ENCODE measurements around the gene GPRC5C.

The GPRC5C gene

DNA sequence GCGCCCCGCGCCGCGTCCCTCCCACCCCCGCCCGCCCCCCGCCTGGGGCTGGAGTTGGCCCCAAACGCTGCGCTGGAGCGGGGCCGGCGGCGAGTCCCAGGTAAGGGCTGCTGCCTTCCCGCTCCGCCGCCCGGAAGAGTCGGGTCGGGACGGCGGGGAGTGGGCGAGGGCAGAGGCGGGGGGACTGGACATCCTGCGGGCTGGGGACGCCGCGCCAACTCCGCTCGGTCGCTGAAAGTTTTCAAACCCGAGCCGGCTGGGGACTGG, 469 bp downstream of the GPRC5C start:
- in situ Hi-C loops (cut with HindIII; ENCODE audit: low sequenced_read_pairs) = no loop called here

- in situ Hi-C loops (cut with HindIII; ENCODE audit: low sequenced_read_pairs) = no loop called here
Measured at GRCh38 chr17:74432766-74433391, 991 bp downstream of the GPRC5C start.

DNA sequence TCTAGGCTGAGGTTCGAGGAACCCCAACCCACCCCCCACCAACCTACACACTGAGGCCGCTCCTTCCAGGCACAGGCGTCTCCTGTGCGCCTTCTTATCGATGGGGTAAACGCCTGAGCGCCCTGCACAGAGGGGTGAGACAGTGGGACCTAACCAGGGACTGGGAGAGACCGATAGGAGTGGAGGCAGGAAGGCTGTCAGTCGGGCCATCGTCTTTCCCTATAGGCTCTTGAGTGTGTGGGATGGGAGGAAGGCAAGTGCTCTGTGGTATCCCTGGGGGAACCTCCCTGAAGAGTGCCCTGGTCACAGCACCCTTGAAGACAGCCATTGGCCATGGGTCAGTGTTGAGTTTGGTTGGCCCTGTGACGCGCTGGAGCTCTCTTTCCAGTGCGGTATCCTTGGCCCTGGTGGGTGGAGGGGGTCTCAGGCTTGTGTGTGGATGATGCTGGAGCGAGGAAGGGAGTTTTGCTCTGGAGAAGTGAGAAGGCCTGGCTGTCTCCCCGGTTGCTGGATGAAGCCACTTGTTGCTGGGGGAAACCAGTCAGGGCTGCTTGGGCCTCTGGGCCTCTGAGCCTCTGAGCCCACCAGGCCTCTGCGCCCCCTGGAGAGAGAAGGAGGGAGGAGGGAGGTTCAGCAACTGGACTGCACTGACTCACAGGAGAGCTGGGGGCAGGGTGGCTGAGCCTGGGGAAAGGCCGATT, 1.7 kb downstream of the GPRC5C start:
- in situ Hi-C loops (cut with HindIII; ENCODE audit: low sequenced_read_pairs) = no loop called here

GRCh38 chr17:74435775-74436359, 4.0 kb downstream of the GPRC5C start:
- in situ Hi-C loops (cut with HindIII; ENCODE audit: low sequenced_read_pairs) = no loop called here

DNA sequence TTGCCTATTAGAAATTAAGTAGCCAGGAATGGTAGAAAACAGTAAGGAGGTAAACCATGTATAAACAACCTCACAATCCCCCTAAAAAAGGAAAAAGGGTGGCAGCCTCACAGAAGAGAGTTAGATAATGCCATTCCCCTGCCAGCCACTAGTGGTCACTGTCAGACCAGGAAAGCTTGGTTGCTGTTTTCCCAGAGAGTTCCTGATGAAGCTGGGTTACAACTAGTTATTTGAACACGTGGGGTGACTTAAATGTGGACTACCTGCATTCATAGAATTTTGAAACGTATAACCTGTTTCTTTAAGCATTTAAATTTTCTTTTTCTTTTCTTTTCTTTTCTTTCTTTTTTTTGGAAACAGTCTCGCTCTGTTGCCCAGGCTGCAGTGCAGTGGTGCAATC, 5.8 kb downstream of the GPRC5C start:
- in situ Hi-C loops (cut with HindIII; ENCODE audit: low sequenced_read_pairs) = no loop called here

- in situ Hi-C loops (cut with HindIII; ENCODE audit: low sequenced_read_pairs) = loop anchor here (5.0 kb wide), 1 partner anchor 42 kb away; no protein-coding TSS in a partner anchor
Measured at GRCh38 chr17:74439691-74440567, 8.0 kb downstream of the GPRC5C start.

DNA sequence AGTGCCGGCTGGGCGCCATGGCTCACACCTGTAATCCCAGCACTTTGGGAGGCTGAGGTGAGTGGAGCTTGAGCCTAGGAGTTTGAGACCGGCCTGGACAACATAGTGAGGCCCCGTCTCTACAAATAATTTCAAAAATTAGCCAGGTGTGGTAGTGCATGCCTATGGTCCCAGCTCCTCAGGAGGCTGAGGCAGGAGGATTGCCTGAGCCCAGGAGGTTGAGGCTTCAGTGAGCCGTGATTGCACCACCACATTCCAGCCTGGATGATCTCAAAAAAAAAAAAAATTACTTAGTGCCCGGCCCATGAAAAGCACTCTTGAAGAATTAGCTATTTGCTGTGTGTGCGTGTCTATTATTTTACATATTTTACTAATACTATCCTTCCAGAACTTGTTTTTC, 9.6 kb downstream of the GPRC5C start:
- in situ Hi-C loops (cut with HindIII; ENCODE audit: low sequenced_read_pairs) = loop anchor here (5.0 kb wide), 1 partner anchor 41 kb away; no protein-coding TSS in a partner anchor

DNA sequence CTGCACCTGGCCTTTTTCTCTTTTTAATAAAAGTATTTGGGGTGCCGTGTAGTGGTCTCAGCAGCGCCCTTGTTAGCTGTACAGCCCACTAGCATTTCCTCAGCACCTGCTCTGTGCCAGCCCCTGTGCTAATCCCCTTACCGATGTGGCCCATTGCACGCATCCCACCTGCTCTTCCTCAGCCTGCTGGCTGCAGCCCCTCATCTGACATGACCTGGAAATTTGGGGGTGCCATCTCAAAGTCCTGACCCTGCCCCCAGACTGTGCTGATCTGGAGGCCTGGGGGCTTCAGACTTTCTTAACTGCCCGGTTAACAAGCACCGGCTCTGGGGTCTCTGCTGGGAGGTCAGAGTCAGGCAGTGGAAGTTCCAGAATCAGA, 10.4 kb downstream of the GPRC5C start:
- in situ Hi-C loops (cut with HindIII; ENCODE audit: low sequenced_read_pairs) = loop anchor here (5.0 kb wide), 1 partner anchor 40 kb away; no protein-coding TSS in a partner anchor

- in situ Hi-C loops (cut with HindIII; ENCODE audit: low sequenced_read_pairs) = loop anchor here (5.0 kb wide), 1 partner anchor 39 kb away; no protein-coding TSS in a partner anchor
Measured at GRCh38 chr17:74442670-74443515, 11.0 kb downstream of the GPRC5C start.

DNA sequence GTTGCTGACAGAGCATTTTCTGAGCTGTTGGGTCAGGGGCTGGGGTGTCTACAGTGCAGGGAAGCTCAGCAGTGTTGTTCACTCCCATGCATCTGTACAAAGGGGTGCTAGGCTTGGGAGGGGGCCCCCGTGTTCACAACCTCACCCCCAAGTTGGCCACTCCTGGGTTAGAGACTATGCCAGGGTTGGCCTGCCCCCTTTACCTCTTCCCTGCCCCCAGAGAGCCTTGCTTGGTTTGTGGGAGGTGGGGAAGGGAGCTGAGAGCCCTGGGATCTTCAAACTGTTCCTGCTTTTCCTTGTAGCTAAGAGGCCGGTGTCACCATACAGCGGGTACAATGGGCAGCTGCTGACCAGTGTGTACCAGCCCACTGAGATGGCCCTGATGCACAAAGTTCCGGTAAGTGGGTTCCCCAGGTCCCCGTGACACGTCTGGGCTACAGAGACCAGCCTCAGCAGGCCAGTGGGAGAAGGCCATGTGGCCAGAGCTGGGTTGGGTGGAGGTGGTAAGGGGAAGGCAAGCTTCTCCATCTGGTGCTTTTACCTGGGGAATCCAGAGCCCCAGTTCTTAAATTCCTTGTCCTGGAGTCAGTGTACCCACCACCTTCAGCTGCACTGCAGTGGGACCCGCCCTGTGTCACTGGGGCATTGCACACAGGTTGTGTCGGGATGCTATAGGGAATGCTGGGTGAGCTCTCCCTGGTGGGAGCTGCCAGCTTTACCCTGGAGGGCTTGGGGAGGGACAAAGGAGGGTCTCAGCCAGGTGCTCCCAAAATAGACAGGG, 11.8 kb downstream of the GPRC5C start:
- in situ Hi-C loops (cut with HindIII; ENCODE audit: low sequenced_read_pairs) = loop anchor here (5.0 kb wide), 1 partner anchor 39 kb away; no protein-coding TSS in a partner anchor

DNA sequence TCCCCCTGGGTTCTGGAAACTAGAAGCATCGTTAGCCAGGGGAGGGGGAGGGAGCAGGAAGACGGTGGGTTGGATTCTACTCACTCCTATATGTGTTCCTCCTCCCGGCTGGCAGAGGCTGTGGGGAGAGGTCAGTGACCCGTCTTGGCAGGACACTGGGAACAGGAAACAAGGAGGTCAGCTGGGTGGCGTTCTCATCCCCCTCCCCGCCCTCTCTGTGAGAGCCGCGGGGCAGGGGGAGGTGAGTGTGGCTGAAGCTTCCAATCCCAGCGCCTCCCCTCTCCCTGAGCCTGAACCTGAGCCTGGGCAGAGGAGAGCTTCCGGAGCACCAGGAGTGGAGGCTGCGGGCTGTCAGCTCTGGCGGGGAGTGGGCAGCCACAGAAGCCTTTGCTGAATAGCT, 12.5 kb downstream of the GPRC5C start:
- in situ Hi-C loops (cut with HindIII; ENCODE audit: low sequenced_read_pairs) = loop anchor here (5.0 kb wide), 1 partner anchor 38 kb away; no protein-coding TSS in a partner anchor

- in situ Hi-C loops (cut with HindIII; ENCODE audit: low sequenced_read_pairs) = no loop called here
Measured at GRCh38 chr17:74445158-74445557, 13.3 kb downstream of the GPRC5C start.

DNA sequence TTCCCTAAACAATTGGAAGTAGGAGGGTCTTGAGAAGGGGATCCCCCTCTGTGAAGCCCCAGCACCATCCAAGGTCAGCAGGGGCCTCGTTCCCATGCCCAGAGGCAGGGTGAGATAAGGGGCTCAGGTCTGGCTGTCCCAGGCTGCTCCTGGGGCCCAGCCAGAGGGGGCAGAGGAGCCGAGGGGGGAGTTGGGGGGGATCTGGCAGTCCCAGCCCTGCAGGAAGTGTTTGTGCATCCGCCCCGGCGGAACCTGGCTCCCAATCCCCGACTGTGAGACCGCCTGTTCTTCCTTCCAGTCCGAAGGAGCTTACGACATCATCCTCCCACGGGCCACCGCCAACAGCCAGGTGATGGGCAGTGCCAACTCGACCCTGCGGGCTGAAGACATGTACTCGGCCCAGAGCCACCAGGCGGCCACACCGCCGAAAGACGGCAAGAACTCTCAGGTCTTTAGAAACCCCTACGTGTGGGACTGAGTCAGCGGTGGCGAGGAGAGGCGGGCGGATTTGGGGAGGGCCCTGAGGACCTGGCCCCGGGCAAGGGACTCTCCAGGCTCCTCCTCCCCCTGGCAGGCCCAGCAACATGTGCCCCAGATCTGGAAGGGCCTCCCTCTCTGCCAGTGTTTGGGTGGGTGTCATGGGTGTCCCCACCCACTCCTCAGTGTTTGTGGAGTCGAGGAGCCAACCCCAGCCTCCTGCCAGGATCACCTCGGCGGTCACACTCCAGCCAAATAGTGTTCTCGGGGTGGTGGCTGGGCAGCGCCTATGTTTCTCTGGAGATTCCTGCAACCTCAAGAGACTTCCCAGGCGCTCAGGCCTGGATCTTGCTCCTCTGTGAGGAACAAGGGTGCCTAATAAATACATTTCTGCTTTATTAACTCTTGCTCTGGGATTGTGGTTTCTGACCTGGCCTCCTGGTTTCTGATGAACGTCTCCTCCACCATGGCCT, 14.9 kb downstream of the GPRC5C start:
- in situ Hi-C loops (cut with HindIII; ENCODE audit: low sequenced_read_pairs) = no loop called here

- in situ Hi-C loops (cut with HindIII; ENCODE audit: low sequenced_read_pairs) = no loop called here
Measured at GRCh38 chr17:74447628-74448159, 15.8 kb downstream of the GPRC5C start.

DNA sequence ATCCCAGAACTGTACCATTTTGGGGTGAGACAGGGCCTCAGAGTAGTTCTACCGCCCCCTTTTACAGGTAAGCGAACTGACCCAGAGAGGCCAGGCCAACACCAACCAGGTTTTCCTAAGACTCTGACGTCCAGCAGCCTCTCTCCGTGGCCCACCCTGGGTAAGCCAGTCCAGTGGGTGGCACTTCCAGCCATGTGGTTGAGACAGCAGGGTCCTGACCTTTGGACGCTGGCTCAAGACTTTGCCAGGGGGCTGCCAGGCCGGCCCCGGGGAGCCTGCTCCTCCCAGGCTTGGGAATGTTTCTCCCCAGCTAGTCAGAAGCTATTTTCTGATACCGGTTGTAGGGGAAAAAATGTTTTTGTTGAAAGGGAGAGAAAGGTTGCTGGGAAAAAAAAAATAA, 16.9 kb downstream of the GPRC5C start:
- in situ Hi-C loops (cut with HindIII; ENCODE audit: low sequenced_read_pairs) = no loop called here

- in situ Hi-C loops (cut with HindIII; ENCODE audit: low sequenced_read_pairs) = no loop called here
Measured at GRCh38 chr17:74449306-74449705, 17.4 kb downstream of the GPRC5C start.

DNA sequence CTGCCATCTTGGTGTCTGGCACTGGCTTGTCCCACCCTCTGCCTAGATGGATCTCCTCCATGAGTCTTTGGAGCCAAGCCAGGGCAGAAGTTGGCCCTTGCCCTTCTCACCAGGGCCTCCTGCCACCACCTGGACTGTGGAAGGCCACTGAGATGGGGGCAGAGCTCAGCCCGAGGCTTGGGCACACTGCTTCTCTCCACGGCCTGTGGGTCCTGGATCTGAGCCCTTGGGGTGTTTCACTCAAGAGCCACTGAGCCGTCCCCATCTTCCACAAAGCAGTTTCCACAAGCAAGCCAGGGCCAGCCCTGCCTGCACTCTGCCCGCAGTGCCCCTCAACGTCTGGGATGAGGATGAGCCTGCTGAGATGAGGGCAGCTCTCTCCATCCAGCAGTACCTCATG, 17.9 kb downstream of the GPRC5C start:
- in situ Hi-C loops (cut with HindIII; ENCODE audit: low sequenced_read_pairs) = no loop called here

DNA sequence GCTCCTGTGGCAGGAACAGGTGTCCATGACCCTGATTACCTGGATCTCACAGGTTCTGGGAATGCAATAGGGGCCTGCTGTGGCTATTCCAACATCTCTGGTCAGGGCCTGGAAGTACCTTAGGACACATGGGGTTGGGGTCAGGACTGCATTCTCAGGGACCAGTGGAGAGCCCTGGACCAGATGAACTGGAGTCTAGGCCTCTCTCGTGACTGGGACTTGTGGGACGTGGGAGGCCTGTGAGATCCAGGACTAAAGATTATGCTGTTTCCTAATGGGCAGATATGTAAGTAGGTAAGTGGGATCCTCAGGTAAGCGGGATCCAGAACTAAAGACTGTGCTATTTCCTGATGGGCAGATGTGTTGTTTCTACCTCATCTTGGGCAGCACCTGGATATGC, 18.3 kb downstream of the GPRC5C start:
- in situ Hi-C loops (cut with HindIII; ENCODE audit: low sequenced_read_pairs) = no loop called here
